Measurements from ENCODE around the gene SULT1C3.

SULT1C3 gene

GRCh38 chr2:108228006-108228405 is 11.8 kb upstream of the SULT1C3 start:
- H4K8ac ChIP-seq (ENCODE audit: low read depth, low read length) = no peak overlapping the region
- no peak overlapping the region for H3K27ac ChIP-seq (ENCODE audit: low read depth, low read length)
- no peak overlapping the region for H3K9ac ChIP-seq (ENCODE audit: low read length)
- H2AK5ac ChIP-seq (ENCODE audit: low read length) = no peak overlapping the region
- no peak overlapping the region for H4K12ac ChIP-seq (ENCODE audit: low read depth, low read length)
- peaks cover 7% of the 10 kb centered on the region for H3K9me3 ChIP-seq (ENCODE audit: insufficient read depth, low read depth, low read length)
- no peaks in the 10 kb centered on the region for H3K27me3 ChIP-seq (ENCODE audit: insufficient read depth, low read length)
- H3K23ac ChIP-seq (ENCODE audit: low read length) = no peak overlapping the region
- no peak overlapping the region for H3K18ac ChIP-seq (ENCODE audit: low read length)
- no peak overlapping the region for H3K4me3 ChIP-seq (ENCODE audit: low read depth, low read length)
- no peak for DNase-seq
- H2BK5ac ChIP-seq (ENCODE audit: low read depth, low read length, poor library complexity) = no peak overlapping the region
- no peak overlapping the region for H2BK120ac ChIP-seq (ENCODE audit: insufficient read depth, low read length, poor library complexity)
- no peaks in the 10 kb centered on the region for H3K79me1 ChIP-seq (ENCODE audit: low read length)
- no CpG with 5 or more reads among the region's 4 CpGs for WGBS (ENCODE audit: extremely low coverage, insufficient coverage, insufficient read length)
- no peaks in the 10 kb centered on the region for H3K4me1 ChIP-seq (ENCODE audit: control insufficient read depth in 1 of 2, insufficient read depth in 2 of 2, low read length in 2 of 2)
- H2AFZ ChIP-seq (ENCODE audit: insufficient read depth, low read length, poor library complexity) = no peak overlapping the region
- H3K14ac ChIP-seq (ENCODE audit: low read length) = no peak overlapping the region
- H3K4ac ChIP-seq (ENCODE audit: low read depth, low read length) = no peak overlapping the region
- no peak overlapping the region for H2BK12ac ChIP-seq (ENCODE audit: low read length)
- H3K36me3 ChIP-seq (ENCODE audit: control insufficient read depth in 1 of 2, insufficient read depth in 2 of 2, low read length in 2 of 2) = no peaks in the 10 kb centered on the region
- H3K4me2 ChIP-seq (ENCODE audit: low read length) = no peak overlapping the region
- no peak overlapping the region for H4K91ac ChIP-seq (ENCODE audit: low read depth, low read length)
- no peaks in the 10 kb centered on the region for H3K79me2 ChIP-seq (ENCODE audit: control insufficient read depth, insufficient read depth, low read length, poor library complexity)

- WGBS (ENCODE audit: extremely low coverage, insufficient coverage, insufficient read length) = no CpG with 5 or more reads among the region's 1 CpG
- H3K27ac ChIP-seq (ENCODE audit: low read depth, low read length) = no peak overlapping the region
Observed at GRCh38 chr2:108228537-108228936, 11.2 kb upstream of the SULT1C3 start.

GRCh38 chr2:108229875-108230274 is 9.9 kb upstream of the SULT1C3 start:
- Histone ChIP-seq H4K8ac (ENCODE audit: low read depth, low read length) (no peak overlapping the region), H3K4me1 (ENCODE audit: control insufficient read depth in 1 of 2, insufficient read depth in 2 of 2, low read length in 2 of 2) (no peaks in the 10 kb centered on the region), H3K4me2 (ENCODE audit: low read length) (no peak overlapping the region), H2BK12ac (ENCODE audit: low read length) (no peak overlapping the region), H3K27ac (ENCODE audit: low read depth, low read length) (no peak overlapping the region), H3K36me3 (ENCODE audit: control insufficient read depth in 1 of 2, insufficient read depth in 2 of 2, low read length in 2 of 2) (no peaks in the 10 kb centered on the region), H2BK5ac (ENCODE audit: low read depth, low read length, poor library complexity) (no peak overlapping the region), H4K12ac (ENCODE audit: low read depth, low read length) (no peak overlapping the region), H2BK120ac (ENCODE audit: insufficient read depth, low read length, poor library complexity) (no peak overlapping the region), H3K27me3 (ENCODE audit: insufficient read depth, low read length) (no peaks in the 10 kb centered on the region), H3K9ac (ENCODE audit: low read length) (no peak overlapping the region), H2AK5ac (ENCODE audit: low read length) (no peak overlapping the region), H3K9me3 (ENCODE audit: insufficient read depth, low read depth, low read length) (peaks cover 3% of the 10 kb centered on the region), H3K4ac (ENCODE audit: low read depth, low read length) (no peak overlapping the region), H4K91ac (ENCODE audit: low read depth, low read length) (no peak overlapping the region), H3K14ac (ENCODE audit: low read length) (no peak overlapping the region), H2AFZ (ENCODE audit: insufficient read depth, low read length, poor library complexity) (no peak overlapping the region), H3K4me3 (ENCODE audit: low read depth, low read length) (no peak overlapping the region), H3K79me1 (ENCODE audit: low read length) (no peaks in the 10 kb centered on the region), H3K23ac (ENCODE audit: low read length) (no peak overlapping the region), H3K18ac (ENCODE audit: low read length) (no peak overlapping the region), H3K79me2 (ENCODE audit: control insufficient read depth, insufficient read depth, low read length, poor library complexity) (no peaks in the 10 kb centered on the region)
- DNase-seq = no peak
- no CpG with 5 or more reads among the region's 2 CpGs for WGBS (ENCODE audit: extremely low coverage, insufficient coverage, insufficient read length)

More at GRCh38 chr2:108228537-108228936, 11.2 kb upstream of the SULT1C3 start:
- no peak overlapping the region for H3K4me2 ChIP-seq (ENCODE audit: low read length)
- H3K4me3 ChIP-seq (ENCODE audit: low read depth, low read length) = no peak overlapping the region
- H3K9ac ChIP-seq (ENCODE audit: low read length) = no peak overlapping the region
- no peak overlapping the region for H2BK12ac ChIP-seq (ENCODE audit: low read length)
- H2AK5ac ChIP-seq (ENCODE audit: low read length) = no peak overlapping the region
- no peak overlapping the region for H2BK5ac ChIP-seq (ENCODE audit: low read depth, low read length, poor library complexity)
- H3K79me1 ChIP-seq (ENCODE audit: low read length) = no peaks in the 10 kb centered on the region
- H4K12ac ChIP-seq (ENCODE audit: low read depth, low read length) = no peak overlapping the region
- no peak overlapping the region for H2BK120ac ChIP-seq (ENCODE audit: insufficient read depth, low read length, poor library complexity)
- DNase-seq = no peak
- H2AFZ ChIP-seq (ENCODE audit: insufficient read depth, low read length, poor library complexity) = no peak overlapping the region
- H4K91ac ChIP-seq (ENCODE audit: low read depth, low read length) = no peak overlapping the region
- H3K4me1 ChIP-seq (ENCODE audit: control insufficient read depth in 1 of 2, insufficient read depth in 2 of 2, low read length in 2 of 2) = no peaks in the 10 kb centered on the region
- H3K14ac ChIP-seq (ENCODE audit: low read length) = no peak overlapping the region
- no peaks in the 10 kb centered on the region for H3K36me3 ChIP-seq (ENCODE audit: control insufficient read depth in 1 of 2, insufficient read depth in 2 of 2, low read length in 2 of 2)
- H4K8ac ChIP-seq (ENCODE audit: low read depth, low read length) = no peak overlapping the region
- peaks cover 4% of the 10 kb centered on the region for H3K9me3 ChIP-seq (ENCODE audit: insufficient read depth, low read depth, low read length)
- no peak overlapping the region for H3K18ac ChIP-seq (ENCODE audit: low read length)
- H3K23ac ChIP-seq (ENCODE audit: low read length) = no peak overlapping the region
- H3K4ac ChIP-seq (ENCODE audit: low read depth, low read length) = no peak overlapping the region
- no peaks in the 10 kb centered on the region for H3K79me2 ChIP-seq (ENCODE audit: control insufficient read depth, insufficient read depth, low read length, poor library complexity)
- no peaks in the 10 kb centered on the region for H3K27me3 ChIP-seq (ENCODE audit: insufficient read depth, low read length)

- Histone ChIP-seq H4K91ac (ENCODE audit: low read depth, low read length) (no peak overlapping the region), H3K4me2 (ENCODE audit: low read length) (no peak overlapping the region), H3K9me3 (ENCODE audit: insufficient read depth, low read depth, low read length) (peaks cover 2% of the 10 kb centered on the region), H3K18ac (ENCODE audit: low read length) (no peak overlapping the region), H3K23ac (ENCODE audit: low read length) (no peak overlapping the region), H4K12ac (ENCODE audit: low read depth, low read length) (no peak overlapping the region), H2AFZ (ENCODE audit: insufficient read depth, low read length, poor library complexity) (no peak overlapping the region), H2BK120ac (ENCODE audit: insufficient read depth, low read length, poor library complexity) (no peak overlapping the region), H3K27me3 (ENCODE audit: insufficient read depth, low read length) (no peaks in the 10 kb centered on the region), H3K9ac (ENCODE audit: low read length) (no peak overlapping the region), H3K27ac (ENCODE audit: low read depth, low read length) (no peak overlapping the region), H3K4ac (ENCODE audit: low read depth, low read length) (no peak overlapping the region), H2BK5ac (ENCODE audit: low read depth, low read length, poor library complexity) (no peak overlapping the region), H2BK12ac (ENCODE audit: low read length) (no peak overlapping the region), H3K79me1 (ENCODE audit: low read length) (no peaks in the 10 kb centered on the region), H3K36me3 (ENCODE audit: control insufficient read depth in 1 of 2, insufficient read depth in 2 of 2, low read length in 2 of 2) (no peaks in the 10 kb centered on the region), H3K4me3 (ENCODE audit: low read depth, low read length) (no peak overlapping the region), H3K79me2 (ENCODE audit: control insufficient read depth, insufficient read depth, low read length, poor library complexity) (no peaks in the 10 kb centered on the region), H4K8ac (ENCODE audit: low read depth, low read length) (no peak overlapping the region), H3K14ac (ENCODE audit: low read length) (no peak overlapping the region), H3K4me1 (ENCODE audit: control insufficient read depth in 1 of 2, insufficient read depth in 2 of 2, low read length in 2 of 2) (no peaks in the 10 kb centered on the region), H2AK5ac (ENCODE audit: low read length) (no peak overlapping the region)
- WGBS (ENCODE audit: extremely low coverage, insufficient coverage, insufficient read length) = no CpG with 5 or more reads among the region's 4 CpGs
- no peak for DNase-seq
Observed at GRCh38 chr2:108235577-108235976, 4.2 kb upstream of the SULT1C3 start.
